HG03095 (cell line): Measurements from ENCODE around the gene TRAF5.
"Not testable (repeated sequence)": the region's sequence is repeated elsewhere in the genome, so short reads cannot be mapped to it uniquely, and the experiment has no call there.

Experiments
- ATAC-seq: cut with Tn5 transposase; IDR thresholded peaks from one replicate; pipeline ENCODE4 v1.9.1; 2021; ENCODE audit warnings: moderate library complexity; ENCODE audit not compliant: unreplicated experiment

Gene TRAF5

GRCh38 chr1:211344152-211344618 lies 17.6 kb downstream of the TRAF5 start:
- no peak for ATAC-seq

GRCh38 chr1:211345719-211346118 lies 19.1 kb downstream of the TRAF5 start:
- no peak for ATAC-seq

- no peak for ATAC-seq
Measured at GRCh38 chr1:211347077-211347844, 20.6 kb downstream of the TRAF5 start.

GRCh38 chr1:211348547-211348946 lies 21.9 kb downstream of the TRAF5 start:
- ATAC-seq: no peak

GRCh38 chr1:211349741-211350140 lies 23.1 kb downstream of the TRAF5 start:
- ATAC-seq: no peak

- not testable (repeated sequence) for ATAC-seq
Measured at GRCh38 chr1:211352055-211352454, 25.4 kb downstream of the TRAF5 start.

GRCh38 chr1:211352465-211352864 lies 25.8 kb downstream of the TRAF5 start:
- no peak for ATAC-seq

- no peak for ATAC-seq
Measured at GRCh38 chr1:211352985-211353515, 26.4 kb downstream of the TRAF5 start.

- ATAC-seq: no peak
Measured at GRCh38 chr1:211353562-211354212, 27.1 kb downstream of the TRAF5 start.

- ATAC-seq: no peak
Measured at GRCh38 chr1:211355873-211356272, 29.2 kb downstream of the TRAF5 start.

- no peak for ATAC-seq
Measured at GRCh38 chr1:211356723-211357407, 30.2 kb downstream of the TRAF5 start.

GRCh38 chr1:211358685-211359084 lies 32.1 kb downstream of the TRAF5 start:
- no peak for ATAC-seq

GRCh38 chr1:211359876-211360275 lies 33.2 kb downstream of the TRAF5 start:
- ATAC-seq: no peak

- no peak for ATAC-seq
Measured at GRCh38 chr1:211361202-211361601, 34.6 kb downstream of the TRAF5 start.

GRCh38 chr1:211369640-211370039 lies 43.0 kb downstream of the TRAF5 start:
- no peak for ATAC-seq

- no peak for ATAC-seq
Measured at GRCh38 chr1:211370669-211371068, 44.0 kb downstream of the TRAF5 start.

- no peak for ATAC-seq
Measured at GRCh38 chr1:211371406-211372105, 44.9 kb downstream of the TRAF5 start.

GRCh38 chr1:211372463-211372862 lies 45.8 kb downstream of the TRAF5 start:
- no peak for ATAC-seq

GRCh38 chr1:211375146-211375818 lies 48.6 kb downstream of the TRAF5 start:
- ATAC-seq: no peak

GRCh38 chr1:211375949-211376348 lies 49.3 kb downstream of the TRAF5 start:
- ATAC-seq: no peak
